ENCODE results near the gene RALGDS.

RALGDS gene

DNA sequence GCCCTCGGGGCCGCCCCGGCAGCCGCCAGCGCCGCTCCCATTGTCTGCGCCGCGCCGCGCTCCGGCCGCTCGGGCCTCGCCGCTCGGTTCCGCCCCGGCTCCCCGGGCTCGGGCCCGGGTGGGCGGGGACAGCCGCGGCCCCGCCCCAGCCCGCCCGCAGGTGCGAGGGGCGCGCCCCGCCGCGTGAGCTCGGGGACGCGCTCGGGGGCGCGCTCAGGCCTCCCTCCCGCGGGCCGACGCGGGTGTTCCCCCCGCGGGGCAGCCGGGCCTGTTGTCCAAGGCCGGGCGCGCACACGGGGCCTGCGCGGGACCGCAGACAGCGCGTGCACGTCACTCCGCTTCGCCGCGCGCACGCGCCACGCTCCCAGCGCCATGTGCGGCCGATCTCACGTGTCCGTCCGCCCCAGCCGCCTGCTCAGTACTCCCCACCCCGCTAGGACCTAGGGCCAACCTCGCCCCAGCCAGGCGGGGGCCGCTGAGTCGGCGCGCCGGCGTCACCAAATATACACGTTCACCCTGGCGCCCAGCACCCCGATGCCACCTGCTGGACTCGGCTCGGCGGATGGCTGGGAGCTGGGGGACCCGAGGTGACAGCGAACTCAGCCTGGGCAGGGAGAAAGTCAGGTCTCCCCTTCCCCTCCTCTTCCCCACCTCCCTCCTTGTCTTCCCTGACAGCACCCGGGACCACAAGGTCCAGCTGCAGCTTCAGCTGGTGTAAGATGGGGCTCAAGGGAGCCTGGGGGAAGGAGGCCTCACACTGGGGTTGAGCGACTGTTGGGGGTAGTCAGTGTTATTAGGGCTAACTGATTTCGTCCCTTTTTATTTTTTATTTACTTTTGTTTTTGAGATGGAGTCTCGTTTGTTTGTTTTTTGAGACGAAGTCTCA is 28.3 kb upstream of the RALGDS start:
- peak; percentile 88 for DNase-seq

DNA sequence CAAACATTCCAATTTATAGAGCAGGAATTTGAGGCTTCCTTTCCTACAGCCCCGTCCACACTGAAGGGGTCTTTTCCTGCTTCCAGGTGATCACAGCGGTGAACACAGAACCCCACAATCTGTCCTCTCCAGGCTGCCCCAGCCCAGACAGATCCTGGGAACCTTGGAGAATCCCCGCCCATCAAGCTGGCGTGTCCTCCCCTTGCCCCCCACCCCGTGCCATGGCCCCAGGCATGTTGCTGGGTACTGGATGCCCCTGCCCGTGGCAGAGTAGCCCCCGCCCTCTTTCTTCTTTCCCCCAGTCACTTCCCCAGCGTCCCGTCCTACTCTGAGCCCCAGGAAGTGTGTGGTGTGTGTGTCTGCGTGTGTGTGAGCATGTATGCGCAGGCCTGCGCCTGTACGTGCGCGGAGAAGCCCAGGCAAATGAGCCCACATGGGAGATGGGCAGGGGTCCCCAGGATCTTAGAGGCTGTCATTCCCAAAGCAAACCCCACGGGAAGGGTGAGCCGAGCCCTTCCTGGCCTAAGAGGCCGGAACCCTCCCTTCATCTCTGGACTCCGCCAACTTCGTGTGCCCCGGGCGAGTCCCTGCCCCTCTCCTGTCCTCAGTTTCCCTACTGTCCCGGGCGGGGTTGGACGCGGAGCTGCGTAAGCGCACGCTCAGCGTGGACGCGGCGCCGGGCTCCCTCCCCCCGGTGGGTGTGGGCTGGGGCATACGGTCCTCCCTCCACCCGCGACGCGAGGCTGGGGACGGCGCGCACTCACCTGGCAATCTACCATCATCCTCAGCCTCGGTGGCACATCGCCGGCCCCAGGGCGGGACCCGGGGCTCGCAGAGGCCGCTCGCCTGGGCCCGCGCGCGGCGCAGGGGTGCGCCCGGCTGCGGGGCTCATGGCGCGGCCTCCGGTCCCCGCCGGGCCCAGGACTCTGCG is 27.4 kb upstream of the RALGDS start:
- peak; percentile 5 for DNase-seq

DNA sequence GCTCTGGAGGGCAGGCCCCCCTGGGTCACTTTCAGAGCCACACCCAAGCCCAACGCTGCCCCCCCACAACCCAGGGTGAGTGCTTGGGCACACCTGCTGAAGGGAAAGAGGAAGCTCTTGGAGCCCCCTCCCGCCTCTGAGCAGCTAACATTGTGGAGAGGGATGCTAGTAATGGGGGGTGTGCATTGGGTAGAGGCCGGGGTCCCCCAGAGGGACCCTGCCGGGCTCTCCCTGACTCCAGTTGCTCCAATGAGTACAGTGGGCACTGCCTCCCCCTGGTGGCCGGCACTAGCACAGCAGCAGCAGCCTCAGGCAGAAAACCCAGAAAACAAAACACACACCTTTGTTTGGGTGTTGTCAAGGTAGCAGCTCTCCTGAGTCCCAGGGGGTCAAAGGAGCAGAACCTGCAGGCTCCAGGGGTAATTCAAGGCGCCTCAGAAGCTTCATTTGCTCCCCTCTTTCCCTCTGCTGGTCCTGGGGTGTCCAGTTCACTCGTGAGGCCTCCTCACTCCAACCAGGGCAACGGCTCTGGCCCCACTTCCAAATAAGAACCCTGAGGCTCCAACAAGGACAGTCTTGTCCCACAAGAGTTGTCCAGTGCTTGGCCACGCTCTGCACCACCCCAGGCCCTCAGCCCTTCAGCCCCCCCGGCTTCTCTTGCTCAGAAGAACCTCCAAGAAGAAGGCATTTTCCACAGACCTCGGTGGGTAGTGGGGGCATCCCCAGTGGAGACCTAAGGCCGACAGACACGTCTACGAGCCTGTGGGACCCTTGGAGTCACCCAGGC is 26.6 kb upstream of the RALGDS start:
- DNase-seq = peak; percentile 36

DNA sequence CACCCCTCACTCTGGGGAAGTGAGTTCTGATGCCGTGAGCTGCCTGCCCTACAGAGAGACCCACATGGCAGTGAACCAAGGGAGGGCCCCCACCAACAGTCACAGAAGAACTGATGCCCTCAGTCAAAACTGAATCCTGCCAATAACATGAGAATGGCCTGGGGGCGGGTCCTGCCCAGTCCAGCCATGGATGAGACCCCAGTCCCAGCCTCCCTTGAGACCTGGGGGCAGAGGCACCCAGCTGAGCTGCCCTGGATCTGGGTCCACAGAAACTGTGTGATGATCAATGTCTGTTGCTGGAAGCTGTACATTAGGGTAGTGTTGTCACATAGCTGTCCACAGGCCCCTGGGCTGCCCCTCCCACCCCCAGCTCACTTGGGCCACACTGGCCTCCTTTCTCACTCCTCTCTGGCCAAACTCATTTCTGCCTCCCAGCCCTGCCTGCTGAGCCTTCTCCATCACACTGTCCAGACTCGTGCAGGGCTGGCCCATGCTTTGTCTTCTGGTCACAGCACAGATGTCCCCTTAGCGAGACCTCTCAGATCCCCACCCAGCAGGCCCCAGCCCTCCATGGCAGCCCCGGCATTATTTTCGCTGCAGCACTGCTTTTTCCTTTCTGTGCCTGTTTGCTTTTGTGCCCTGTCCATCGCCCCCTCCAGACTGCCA is 25.8 kb upstream of the RALGDS start:
- no peak for DNase-seq

DNA sequence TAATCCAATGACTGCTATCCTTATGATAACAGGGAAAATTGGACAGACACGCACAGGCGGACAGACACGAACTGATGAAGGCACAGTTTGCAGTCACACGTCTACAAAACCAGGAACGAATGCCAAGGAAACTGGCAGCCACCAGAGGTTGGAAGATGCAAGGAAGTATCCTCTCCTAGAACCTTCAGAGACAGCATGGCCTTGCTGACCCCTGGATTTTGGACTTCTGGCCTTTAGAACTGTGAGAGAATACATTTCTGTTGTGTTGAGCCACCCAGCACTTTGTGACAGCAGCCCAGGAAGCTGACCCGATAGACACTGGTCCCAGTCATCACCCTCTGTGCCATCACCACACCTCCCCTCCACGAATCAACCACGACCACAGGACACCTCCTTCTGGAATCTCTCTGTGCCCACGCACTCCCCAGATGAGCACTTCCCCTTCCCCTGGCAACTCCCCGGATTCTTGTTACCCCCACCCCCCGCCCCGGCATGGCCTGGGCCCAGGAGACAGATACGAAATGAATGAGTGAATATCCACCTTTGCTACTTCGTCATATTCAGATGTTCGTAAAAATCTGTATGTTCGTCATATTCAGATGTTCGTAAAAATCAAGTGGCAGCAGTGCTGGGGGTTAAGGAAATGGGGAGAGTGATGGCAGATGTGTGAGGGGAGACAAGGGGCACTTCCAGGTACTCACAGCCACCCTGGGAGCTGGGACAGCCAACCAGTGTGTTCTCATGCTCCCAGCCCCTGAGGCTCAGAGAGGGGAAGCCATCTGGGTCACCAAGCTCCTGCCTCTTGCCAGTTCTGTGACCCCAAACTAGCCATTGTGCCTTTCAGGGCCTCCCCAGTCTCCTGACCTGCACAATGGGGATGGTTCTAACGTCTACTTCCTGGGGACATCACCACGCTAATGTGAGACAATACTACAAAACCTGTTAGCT is 24.1 kb upstream of the RALGDS start:
- no peak for DNase-seq

DNA sequence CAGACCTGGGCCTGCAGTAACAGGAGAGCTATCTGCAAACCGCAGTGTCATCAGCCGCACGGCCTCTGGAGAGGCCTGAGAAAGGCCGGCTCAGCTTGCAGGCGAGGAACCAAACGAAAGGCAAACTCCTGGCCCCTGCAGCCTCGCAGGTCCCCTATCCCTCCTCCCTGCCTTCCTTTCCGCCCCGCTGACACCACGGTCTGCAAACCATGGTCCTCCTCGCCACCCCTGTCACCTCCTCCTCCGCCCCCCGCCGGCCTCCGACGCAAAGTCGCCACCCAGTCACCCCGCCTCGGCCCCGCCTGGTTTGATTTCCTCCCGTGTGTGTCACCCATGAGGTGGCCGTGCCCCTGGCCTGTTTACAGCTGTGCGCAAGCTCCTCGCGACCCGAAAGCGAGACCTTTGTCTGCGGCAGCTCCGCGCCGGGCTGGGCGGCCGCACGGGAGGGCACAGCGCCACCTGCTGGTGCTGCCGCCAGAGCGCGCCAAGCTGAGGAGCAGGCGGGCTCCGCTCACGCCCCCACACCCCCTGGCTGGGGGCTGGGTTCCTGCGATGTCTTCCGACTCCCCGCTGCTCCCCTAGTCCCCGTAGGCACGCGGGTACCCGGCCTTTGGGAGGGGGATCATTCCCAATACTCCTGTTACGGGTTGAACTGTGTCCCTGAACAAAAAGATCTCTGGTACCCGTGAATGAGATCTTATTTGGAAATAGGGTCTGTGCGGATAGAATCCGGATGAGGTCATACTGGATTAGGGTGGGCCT is 23.3 kb upstream of the RALGDS start:
- peak; percentile 13 for DNase-seq

DNA sequence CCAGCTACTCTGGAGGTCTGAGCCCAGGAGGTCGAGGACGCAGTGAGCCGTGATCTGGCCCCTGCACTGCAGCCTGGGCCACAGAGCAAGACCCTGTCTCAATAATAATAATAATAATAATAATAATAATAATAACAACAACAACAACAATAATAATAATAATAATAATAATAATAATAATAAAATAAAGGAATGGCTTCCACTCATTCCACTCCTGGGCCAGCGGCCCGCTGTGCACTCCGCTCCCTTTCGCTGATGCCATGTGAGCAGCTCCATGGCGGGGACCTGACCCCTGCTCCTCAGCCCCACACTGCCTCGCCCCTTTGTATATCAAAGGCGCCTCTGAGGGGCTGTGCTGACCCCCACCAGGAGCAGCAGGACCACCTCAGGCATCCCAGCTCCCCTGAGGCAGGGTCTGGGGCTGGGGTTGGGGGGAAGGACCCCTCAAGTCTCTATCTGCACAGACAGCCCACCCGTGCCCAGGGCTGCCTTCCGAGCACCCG is 22.6 kb upstream of the RALGDS start:
- DNase-seq = no peak

DNA sequence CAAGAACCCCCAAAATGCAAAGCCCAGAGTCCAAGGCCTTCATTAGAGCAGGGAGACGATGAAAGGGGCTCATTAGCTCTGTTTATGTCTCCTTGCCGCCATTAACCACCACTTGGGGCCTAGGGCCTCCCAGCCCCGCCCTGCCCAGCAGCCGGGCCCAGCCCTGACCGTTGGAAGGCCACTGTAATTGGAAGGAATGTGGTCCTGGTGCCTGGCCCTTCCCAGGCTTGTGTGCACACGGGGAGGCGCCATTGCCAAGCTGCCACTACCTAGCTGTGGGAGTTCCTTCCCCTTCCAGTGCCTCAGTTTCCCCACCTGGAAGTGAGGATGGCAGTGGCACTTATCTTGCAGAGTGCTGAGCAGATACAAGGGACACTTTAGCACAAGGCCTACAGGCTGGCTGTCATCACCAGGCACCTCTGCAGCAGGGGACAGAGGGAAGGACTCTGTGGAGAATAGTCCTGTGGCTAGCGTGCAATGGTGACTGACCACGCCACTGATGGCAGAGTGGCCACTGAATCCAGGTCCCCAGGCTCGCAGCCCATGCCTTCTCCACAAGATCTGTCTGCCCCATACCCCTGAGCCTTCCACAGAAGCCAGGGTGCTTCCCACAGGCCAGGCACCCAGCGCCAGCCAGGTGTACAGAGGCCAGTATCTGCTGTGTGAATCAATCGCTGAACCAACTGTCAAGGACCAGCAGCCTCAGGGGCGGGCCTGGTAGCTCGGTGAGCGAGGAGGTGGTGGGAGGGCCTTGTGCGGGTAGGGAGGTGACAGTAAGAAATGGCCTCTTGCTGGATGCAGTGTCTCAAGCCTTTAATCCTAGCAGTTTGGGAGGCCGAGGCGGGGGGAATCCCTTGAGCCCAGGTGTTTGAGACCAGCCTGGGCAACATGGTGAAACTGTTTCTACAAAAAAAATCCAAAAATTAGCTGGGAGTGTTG is 21.9 kb upstream of the RALGDS start:
- DNase-seq = no peak

DNA sequence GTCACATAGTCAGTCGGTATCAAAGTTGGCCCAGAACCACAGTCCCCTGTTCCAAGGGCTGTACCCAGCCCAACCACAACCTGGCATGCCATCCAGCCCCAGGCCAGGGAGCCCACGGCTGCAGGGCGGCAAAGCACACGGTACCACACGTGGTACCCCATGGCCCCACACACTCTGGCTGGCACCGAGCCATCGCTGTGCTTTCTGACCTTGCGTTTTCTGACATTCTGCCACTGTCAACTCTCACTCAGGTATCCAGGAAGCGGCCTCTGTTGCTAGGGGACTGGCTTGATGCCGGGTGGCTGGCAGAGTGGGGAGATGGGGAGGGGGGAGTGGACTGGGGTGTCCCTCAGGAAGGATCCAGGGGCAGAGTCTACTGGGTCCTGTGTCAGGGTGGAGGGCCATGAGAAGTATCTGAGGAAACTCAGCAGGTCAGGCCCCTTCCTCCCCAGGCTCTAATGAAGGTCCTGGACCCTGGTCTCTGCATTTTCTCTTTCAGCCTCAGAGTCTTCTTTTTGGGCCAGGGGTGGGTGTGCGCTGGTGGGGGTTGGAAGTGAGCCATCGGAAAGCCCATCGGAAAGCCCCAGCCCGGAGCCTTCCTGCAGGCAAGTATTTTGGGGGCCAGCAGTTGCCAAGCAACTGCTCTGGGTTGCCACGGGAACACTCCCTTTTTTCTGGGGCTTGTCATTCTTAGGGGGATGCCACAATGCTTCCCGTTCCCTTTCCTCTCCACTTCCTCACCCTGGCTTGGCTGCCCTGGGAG is 21.0 kb upstream of the RALGDS start:
- DNase-seq = no peak

DNA sequence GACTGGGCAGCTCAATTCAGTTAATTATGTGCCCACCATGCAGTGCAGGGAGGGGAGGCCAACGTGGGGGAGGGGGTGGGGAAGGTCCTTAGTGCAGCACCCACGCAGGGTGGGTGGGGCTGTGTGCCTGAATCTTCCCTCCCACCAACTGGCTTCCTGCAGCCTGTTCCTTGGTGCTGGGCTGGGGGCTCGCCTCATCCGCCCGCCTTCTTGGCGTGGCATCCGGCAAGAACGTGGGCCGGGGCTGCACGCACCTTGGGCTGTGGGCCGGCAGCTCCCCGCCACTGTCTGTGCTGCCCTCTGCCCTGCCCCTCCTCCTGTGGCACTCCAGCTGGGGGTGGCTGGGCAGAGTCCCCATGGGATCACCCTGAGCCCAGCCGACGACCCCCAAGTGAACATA is 19.6 kb upstream of the RALGDS start:
- no peak for DNase-seq

DNA sequence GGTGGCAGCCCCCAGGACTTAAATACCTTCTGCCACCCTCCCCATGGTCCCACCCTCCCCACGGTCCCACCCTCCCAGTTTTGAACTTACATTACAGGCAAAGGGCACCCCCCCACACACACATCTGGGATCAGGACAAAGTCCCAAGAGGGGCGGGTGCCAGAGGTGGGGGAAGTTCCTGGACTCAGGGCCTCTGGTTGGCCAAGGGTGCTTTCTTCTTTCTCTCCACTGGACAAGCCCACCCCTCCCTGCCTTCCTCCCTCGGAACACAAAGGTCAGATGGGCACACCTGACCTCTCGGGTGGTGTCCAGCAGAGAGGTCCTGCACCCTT is 19.1 kb upstream of the RALGDS start:
- DNase-seq = no peak

DNA sequence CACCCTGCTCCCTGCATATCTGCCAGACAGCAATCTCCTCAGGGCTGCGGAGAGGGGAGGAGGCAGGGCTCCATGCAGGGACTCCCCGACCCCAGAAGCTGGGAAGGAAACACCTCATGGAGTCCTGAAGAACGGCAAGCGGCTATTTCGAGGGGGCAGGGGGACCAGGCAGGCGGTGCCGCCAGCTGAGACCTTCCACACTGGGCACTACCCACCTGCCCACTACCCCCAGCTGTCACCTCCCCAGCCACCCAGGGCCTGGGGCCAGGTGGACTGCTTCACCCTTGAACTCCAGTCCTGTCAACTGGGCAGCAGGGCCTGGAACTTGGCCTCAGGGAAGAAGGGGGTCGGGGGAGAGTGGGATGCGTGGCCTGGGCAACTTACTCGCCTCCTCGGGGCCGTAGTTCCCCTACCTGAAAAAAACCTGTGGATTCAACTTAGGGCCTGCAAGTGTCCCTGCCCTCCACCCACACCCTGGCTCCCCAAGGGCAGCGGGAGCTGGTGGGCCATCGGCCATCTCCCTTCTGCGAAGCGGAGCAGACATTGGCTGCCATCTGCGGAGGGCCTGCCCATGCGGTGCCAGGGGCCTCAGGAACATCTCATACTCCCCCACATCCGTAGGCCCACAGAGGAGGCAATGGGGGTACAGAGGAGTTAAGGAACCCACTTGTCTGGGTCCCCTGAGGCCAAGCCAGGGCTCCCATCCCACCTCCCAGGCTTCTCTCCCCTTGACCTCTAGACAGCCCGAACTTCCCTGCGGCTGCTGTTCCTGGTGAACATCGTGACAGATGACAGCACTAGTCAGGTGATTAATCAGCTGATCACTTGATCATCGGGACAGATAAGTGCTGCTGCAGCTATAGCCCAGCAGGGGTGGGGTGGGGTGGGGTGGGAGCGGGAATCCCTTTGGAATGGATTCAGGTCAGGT is 18.5 kb upstream of the RALGDS start:
- no peak for DNase-seq

DNA sequence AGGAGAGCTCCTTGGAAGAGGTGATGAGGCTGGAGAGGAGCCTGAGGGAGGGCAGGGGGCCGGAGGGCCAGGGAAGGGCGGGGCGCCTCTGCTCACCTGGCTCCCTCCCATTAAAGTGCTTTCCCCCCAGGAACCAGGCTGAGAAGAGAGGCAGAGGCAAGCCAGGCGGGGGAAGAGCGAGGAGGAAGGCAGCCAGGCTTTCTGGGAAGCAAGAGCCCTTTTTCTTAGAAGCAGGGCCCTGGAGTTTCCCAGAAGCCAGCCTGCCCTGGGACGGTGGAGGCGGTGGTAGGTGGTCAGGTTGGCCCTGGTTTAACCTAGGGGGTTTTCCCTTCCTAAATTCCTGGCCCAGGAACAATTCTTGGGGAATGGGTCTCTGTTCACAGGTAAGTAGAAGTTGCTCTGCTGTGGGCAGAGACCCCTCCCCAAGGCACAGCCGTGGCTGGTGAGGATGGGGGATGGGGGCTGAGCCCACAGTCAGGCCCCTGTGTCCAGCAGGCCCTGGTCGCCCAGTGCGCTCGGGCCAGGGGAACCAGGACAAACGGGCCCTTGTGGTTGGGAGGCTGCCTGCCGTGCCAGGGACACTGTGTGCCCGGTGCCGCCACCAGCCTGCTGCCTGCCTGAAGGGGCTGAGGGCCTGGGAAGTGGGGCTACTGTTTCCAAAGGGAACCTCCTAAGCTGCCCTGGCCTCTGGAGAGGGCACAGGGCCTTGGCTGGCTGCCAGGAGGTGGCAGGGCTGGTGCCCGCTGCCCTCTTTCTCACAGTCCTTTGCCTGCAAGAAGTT is 16.6 kb upstream of the RALGDS start:
- DNase-seq = no peak

DNA sequence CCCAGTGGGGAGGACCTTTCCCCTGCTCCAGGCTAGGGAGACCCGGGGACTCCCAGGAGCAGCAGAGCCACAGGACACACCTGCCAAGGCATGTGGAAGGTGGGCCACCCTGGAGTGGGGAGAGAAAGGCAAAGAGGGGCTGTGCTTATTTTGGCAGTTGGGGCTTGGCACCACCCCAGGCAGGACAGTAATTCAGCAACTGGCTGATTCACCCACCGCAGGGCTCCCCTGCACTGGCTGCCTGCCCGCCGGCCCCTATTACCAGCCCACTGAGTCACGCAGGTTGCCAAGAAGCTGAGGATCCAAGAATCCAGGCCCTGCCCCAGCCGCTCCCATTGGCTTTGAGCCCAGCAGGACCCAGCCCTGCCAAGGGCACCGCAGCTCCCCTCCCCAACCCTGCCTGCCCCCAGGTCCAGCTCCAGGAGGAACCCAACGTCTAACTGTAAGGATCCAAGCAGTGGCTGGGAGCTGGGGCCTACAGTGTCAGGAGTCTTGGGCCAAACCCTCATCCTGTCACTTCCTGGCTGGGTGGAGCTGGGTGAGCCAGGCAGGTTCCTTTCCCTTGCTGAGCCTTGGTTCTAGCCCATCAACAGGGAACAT is 14.2 kb upstream of the RALGDS start:
- DNase-seq = peak; percentile 98

DNA sequence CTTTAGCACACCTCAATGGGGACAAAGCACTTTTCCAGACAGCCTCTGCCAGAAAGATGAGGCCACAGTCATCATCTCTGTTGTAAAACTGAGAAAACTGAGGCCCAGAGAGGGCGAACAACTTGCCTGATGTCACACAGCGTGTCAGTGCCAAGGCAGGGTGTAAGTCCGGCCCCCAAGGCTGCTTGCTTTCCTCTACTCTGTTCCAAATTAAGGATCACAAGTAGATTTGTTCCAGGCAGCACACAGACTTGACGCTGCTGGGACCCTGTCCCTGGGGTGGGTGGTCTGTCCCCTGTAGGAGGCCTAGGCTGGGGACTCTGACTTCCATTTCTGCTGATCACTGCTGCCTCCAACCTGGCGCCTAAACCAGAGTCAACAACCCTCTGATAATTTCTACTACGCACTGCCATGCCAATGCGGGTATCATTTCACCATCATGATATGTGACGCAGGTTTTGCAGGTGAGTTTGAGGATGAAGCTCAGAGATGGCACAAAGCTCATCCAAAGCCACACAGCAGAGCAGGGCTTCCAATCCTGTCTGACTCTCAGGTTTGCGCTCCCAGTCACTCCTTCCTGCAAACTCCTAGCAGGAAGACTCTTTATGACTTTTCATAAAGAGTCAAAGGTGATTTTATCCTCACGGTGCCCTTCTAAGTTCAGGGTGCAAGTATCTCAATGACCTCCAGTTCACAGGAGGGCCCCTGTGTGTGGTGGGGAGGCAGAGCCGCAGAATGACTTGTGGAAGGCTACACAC is 13.5 kb upstream of the RALGDS start:
- no peak for DNase-seq
